Measurements from ENCODE around the gene MAP3K3. TPM values are rescaled to one million over a fixed set of nuclear protein-coding genes. Genes with fewer than 3 reads are reported as not detected.

MAP3K3 gene
- total and polyA plus RNA-seq, 2 donors (not counting 3 experiments of a cell fraction or from before 2014, with no cell fraction given): 56.6 to 81.0 TPM

DNA sequence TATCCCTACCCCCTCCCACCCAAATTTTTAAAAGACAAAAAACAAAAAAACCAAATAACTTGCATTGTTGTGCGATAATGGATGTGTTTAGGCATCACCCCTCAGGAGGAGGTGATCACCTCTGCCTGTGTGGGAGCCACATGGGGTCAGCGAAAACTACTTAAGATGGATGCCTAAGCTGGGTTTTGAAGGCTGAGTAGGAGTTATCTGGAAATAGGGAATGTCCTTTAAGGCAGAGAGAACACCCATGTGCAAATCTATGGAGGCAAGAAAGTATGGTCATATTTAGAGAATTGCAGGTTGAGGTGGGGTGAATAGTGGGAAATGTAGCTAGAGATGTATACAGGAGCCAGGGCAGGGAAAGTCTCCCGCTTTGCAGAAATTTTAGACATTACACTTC is 27.1 kb upstream of the MAP3K3 start:
- FAIRE-seq: no peak
- no peak for TF ChIP-seq POLR2A (IDR thresholded peaks at IDR 0.05; ENCODE audit: low read depth, low read length)
- TF ChIP-seq MYC (IDR thresholded peaks at IDR 0.05; ENCODE audit: low read depth, low read length): no peak
- TF ChIP-seq GATA2 (IDR thresholded peaks at IDR 0.05; ENCODE audit: insufficient read depth, insufficient read length, low read depth, low read length): no peak
- no peak for TF ChIP-seq FOS (IDR thresholded peaks at IDR 0.05; ENCODE audit: borderline replicate concordance, insufficient read depth, low read length)
- TF ChIP-seq EZH2 (IDR thresholded peaks at IDR 0.05; ENCODE audit: borderline replicate concordance, low read depth, low read length, severe bottlenecking): no peak
- no peak for TF ChIP-seq POLR2AphosphoS5 (IDR thresholded peaks at IDR 0.05; ENCODE audit: insufficient read depth, low read depth, low read length)
- TF ChIP-seq, protein P1, sequence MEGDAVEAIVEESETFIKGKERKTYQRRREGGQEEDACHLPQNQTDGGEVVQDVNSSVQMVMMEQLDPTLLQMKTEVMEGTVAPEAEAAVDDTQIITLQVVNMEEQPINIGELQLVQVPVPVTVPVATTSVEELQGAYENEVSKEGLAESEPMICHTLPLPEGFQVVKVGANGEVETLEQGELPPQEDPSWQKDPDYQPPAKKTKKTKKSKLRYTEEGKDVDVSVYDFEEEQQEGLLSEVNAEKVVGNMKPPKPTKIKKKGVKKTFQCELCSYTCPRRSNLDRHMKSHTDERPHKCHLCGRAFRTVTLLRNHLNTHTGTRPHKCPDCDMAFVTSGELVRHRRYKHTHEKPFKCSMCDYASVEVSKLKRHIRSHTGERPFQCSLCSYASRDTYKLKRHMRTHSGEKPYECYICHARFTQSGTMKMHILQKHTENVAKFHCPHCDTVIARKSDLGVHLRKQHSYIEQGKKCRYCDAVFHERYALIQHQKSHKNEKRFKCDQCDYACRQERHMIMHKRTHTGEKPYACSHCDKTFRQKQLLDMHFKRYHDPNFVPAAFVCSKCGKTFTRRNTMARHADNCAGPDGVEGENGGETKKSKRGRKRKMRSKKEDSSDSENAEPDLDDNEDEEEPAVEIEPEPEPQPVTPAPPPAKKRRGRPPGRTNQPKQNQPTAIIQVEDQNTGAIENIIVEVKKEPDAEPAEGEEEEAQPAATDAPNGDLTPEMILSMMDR (IDR thresholded peaks at IDR 0.05; ENCODE audit: extremely low read depth in 1 of 2, insufficient read depth in 1 of 2, low read depth in 1 of 2, low read length in 2 of 2): no peak
- TF ChIP-seq MAX (IDR thresholded peaks at IDR 0.05; ENCODE audit: insufficient read depth, insufficient read length): no peak
- no peak for TF ChIP-seq JUN (IDR thresholded peaks at IDR 0.05; ENCODE audit: borderline replicate concordance, insufficient read depth, insufficient read length, low read depth)
- dilution Hi-C loops (cut with MboI; ENCODE audit: extremely low pct_ligation_motif_present, low sequenced_read_pairs): no loop called here
- BruUV-seq (replicated peaks): no TSS peak
- no peaks in the 10 kb centered on the region for H3K9me1 ChIP-seq (replicated peaks; ENCODE audit: control insufficient read depth, extremely low read depth, insufficient read depth, low read length)
- H3K4me1 ChIP-seq (ENCODE audit: control insufficient read depth, extremely low read depth, insufficient read depth, low read length): peaks cover 19% of the 10 kb centered on the region
- H3K36me3 ChIP-seq (ENCODE audit: control insufficient read depth in 2 of 2, extremely low read depth in 1 of 2, insufficient read depth in 2 of 2, low read length in 2 of 2): peaks cover 6 to 15% of the 10 kb centered on the region in 2 experiments
- ChIA-PET POLR2A (no interaction called here), CTCF (interaction anchor here (0.7 to 2.8 kb wide), 2 partner anchors 154 to 170 kb away, joined by 3 to 12 read pairs; no protein-coding TSS in a partner anchor)
- H3K9ac ChIP-seq (replicated peaks; ENCODE audit: extremely low read depth, insufficient read depth, low read length): no peak overlapping the region
- no peaks in the 10 kb centered on the region for H4K20me1 ChIP-seq (replicated peaks; ENCODE audit: control insufficient read depth, extremely low read depth, insufficient read depth, low read length)
- no peak overlapping the region for H3K4me3 ChIP-seq (replicated peaks in 1 of 3; ENCODE audit: insufficient read depth in 1 of 3, low read depth in 1 of 3, low read length in 3 of 3)
- H3K79me2 ChIP-seq (ENCODE audit: control insufficient read depth, insufficient read depth, low read length): no peaks in the 10 kb centered on the region
- H3K9me3 ChIP-seq (replicated peaks; ENCODE audit: control insufficient read depth, insufficient read depth, low read length): no peaks in the 10 kb centered on the region
- H3K27ac ChIP-seq (ENCODE audit: insufficient read depth, low read depth, low read length): no peak overlapping the region
- intact Hi-C loops (cut with micrococcal nuclease): no loop called here
- no peaks in the 10 kb centered on the region for H3K27me3 ChIP-seq (ENCODE audit: control insufficient read depth in 2 of 2, insufficient read depth in 2 of 2, low read length in 2 of 2)
- DNase-seq (ENCODE audit: low read depth, low spot score): no peak
- H2AFZ ChIP-seq (ENCODE audit: low read depth, low read length): no peak overlapping the region
- no peak overlapping the region for H3K4me2 ChIP-seq (ENCODE audit: insufficient read depth, low read length)
